Kasumi-1 (cell line): Measurements from ENCODE around the gene TRAPPC5.
A peak's percentile ranks its signal among the peaks of the same experiment; 100 is the strongest.

Experiments used
- DNase-seq, 2 experiments: peaks; one replicate each; lab custom pipeline; 2025; lab: John Stamatoyannopoulos, UW

TRAPPC5 gene

DNA sequence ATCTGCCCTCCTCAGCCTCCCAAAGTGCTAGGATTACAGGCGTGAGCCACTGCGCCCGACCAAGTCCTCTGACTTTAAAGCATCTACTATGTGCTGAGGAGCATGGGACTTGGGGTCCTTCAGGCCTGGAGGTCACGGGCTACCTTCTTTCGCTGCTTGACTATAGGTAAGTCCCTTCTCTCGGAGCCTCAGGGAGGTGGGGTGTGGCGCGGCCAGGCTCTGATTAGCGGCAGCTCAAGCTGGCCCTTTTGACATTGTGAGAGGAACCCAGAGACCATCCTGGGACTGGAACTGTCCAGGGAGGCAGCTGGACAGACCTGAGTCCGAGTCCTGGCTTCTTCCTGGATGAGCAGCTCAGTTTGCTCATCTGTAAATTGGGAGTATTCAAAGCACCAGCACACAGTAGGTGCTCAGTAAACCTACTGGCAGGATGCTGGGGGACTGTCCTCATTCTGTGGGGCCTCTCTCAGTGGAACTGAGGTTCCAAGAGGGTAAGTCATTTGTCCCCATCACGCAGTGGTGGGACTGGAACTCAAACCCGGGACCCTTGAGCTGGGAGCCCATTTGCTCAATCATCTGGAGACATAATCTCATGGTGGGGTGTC lies 20.5 kb downstream of the TRAPPC5 start:
- no peak for DNase-seq

DNA sequence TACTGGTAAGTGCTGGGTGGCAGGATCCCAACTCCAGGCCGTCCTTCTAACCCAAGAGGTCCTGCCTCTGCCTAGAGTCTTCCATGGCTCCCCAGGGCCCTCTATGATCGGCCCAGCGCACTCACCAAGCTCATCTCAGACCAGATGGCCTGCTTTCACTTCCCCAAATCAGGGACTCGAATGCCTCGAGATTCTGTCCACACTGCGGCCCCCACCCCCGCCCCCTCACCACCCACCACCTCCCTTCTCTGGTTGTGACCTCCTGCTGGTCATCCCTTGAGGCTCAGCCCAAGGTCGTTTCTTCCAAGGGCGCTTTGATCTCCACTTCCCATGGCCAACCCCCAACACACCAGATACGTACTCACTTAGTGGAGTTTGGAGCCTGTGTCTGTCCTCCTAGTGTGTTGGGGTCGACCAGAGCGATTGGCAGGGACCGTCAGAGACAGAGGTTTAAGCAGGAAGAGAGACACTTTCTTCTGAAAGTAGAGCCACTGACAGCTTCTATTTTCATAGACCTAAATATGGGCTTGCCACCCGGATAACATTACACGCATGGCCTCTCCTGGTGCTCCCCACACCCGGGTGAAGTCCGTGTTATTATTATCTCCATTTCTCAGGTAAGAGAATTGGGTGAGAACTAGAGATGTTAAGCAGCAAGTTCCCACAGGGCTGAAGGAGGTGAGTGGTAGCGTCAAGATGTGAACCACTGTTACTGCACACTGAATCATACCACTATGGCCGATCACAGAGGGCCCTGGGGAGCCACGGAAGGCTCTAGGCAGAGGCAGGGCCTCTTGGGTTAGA lies 21.2 kb downstream of the TRAPPC5 start, which contains the start of gene FCER2:
FCER2 (minus strand) TSS at position 478 of the 804 bp plus-strand sequence. CDS start 2,371 bp downstream, outside the sequence.
- no peak for DNase-seq

DNA sequence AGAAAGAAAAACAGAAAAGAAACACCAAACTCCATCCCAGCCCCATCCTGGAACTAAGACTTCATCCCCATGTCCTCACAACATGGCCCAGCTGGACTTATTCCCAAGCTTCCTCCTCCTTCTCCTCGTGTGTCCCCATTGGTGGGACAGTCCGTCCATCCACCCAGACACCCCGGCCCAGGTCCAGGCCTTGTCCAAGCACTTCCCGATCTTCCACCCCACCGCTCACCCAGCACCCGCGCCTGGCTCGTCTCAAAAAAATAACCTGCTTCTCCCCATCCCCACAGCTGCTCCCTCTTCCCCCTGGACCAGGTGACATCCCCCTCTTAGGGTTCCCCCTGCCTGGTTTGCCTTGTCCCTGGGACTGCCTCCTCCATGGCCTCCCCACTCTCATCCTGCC lies 22.7 kb downstream of the TRAPPC5 start:
- DNase-seq, result no peak

DNA sequence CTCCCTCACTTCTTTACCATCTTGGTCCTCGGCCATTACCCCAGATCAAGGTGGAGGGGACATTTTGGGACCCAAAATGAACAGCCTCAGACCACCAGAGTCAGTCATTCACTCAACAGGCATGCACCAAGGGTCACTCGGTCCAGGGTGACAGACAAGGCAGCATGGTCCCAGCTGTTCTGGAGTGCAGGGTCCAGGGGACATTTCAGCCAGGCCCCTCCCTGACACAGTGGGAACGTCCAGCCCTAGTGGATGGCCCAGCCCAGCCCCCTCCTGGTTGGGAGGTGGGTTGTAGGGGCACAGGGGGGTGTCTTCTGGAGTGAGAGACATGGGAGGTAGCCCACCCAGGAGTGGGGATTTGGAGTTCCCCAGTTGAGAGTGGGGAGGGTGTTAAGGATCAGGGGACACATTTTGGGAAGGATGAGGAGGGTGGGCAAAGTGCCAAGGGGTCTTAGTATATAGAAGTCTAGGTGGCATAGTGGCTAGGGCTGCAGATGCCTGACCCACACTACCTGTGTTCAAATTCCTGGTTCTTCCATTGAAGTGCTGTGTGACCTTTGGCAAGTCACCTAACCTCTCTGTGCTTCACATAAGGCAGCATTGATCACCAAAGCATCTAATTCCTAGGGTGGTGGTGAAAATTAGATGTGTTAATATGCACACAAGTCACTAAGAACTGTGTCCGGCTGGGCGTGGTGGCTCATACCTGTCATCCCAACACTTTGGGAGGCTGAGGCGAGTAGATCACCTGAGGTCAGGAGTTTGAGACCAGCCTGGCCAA lies 23.8 kb downstream of the TRAPPC5 start:
- no peak for DNase-seq

DNA sequence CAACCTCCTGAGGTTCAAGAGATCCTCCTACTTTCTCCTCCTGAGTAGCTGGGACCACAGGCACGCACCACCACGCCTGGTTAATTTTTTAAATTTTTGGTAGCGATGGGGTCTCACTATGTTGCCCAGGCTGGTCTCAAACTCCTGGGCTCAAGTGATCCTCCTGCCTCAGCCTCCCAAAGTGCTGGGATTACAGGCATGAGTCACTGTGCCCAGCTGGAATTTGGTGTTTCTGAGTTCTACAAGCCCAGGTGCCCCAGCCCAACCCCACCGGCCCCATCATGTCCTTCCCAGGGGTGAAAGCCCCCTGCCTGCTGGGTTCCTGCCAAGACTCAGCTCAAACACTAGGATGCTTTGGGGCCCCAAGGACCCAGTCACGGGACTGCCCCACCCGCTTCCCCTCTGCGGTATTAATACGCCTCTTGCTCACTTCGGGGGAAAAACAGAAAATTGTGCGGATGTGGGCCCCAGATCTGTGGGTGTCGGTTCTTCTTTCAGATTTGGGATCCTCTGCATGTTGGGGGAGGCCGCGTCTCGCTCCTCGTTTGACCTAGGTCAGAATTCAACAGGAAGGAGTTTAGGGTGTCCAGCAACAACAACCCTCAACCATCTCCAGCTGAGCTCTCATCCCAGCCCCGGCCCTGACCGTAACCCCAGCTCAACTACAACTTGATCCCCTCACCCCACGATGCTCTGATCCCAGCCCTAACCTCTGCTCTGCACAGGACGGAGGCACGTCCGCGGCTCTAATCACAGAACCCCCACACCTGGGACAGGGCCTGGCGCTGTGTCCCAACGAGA lies 25.0 kb downstream of the TRAPPC5 start:
- DNase-seq, result peak; percentile 76 to 78

DNA sequence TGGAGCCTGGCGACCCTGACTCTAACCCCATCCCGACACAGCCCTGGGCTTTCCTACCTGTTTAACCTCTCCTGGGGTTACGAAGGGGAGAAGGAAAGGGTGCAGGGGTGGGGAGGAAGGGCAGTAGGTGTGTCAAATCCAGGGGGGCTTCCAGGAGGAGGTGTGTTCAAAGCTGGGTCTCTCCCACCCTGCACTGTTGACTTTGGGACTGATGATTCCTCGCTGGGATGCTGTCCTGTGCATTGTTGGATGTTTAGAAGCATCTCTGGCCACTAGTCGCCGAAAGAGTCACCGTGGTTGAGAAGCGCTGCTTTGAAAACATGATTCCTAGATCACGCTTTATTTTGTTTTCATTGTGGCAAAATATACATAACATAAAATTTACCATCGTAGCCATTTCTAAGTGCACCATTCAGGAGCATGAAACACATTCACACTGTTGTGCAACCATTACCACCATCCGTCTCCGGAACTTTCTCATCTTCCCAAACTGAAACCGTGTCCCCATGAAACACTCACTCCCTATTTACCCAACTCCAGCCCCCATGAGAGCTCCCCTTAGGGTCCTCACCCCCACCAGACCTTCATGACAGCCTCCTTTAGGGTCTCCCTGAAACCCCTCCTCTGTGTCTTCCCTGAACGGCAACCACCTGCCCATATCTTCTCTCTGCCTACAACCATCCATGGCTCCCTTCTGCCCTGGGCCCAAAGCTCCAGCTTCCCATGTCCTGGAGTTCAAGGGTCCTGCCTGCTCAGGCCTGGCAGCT lies 25.7 kb downstream of the TRAPPC5 start:
- no peak for DNase-seq

DNA sequence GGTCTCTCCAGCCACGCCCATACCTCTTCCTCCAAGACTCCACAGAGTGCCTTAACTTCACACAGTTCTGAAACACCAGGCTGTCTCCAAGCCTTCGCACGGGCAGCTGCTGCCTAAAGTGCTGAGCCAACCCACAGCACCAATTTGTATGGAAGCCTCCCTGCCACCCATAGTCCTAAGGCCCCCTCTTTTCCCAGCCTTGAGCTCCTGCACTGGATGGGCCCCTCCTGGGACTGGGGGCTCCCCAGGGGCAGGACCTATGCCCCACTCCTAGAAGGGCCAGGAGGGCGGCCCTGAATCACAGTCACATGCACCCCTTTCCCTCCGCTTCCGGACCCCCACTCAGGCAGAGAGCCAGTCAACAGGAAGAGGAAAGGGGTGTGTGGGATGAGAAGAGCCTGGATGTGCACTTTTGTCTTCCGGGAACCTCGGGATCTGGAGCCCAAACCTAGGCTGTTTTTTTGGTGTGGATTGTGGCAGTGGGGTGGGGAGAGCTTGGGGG lies 26.4 kb downstream of the TRAPPC5 start:
- DNase-seq, result no peak

DNA sequence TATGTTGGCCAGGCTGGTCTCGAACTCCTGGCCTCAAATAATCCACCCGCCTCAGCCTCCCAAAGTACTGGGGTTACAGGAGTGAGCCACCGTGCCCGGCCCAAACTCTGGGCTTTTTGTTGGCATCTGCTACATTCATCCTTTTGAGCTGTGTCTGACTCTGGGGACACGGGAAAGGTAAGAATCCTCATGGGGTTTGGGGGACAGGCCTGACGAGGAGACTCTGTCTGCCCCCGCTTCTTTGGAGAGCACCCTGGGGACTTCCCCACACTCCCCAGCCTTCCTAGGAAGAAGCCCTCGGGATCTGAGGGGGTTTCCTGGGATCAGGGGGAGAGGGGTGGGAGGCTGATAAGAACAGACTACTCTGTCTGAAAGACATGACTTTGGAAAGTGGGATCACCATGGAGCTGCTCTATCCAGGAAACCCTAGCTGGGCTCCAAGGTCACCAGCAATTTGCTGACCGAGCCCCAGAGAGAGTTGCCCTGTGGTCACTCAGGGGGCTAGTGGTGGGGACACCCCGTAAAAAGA lies 29.4 kb downstream of the TRAPPC5 start:
- DNase-seq, result no peak

DNA sequence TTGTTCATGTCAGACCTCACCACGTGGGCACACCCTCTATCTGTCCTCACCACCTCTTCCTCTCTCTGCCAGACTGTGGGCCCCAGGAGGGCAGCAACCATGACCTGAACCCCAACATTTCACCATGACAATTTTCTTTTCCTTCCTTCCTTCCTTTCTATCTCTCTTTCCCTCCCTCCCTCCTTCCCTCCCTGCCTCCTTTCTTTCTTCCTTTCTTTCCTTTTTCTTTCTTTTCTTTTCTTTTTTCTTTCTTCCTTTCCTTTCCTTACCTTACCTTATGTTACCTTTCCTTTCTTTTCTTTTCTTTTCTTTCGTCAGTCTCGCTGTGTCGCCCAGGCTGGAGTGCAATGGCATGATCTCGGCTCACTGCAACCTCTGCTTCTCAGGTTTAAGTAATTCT lies 30.0 kb downstream of the TRAPPC5 start:
- DNase-seq, result no peak

DNA sequence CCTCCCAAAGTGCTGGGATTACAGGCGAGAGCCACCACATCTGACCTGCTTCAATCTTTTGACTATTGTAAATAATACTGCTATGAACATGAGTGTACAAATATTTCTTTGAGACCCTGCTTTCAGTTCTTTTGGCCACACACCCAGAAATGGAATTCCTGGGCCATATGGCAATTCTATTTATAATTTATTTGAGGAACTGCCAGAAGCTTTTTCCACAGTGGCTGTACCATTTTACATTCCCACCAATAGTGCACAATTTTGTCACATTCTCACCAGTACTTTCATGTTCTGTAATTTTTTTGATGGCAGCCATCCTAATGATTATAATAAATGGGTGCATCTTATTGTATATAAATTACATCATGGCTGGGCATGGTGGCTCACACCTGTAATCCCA lies 35.0 kb downstream of the TRAPPC5 start:
- no peak for DNase-seq

DNA sequence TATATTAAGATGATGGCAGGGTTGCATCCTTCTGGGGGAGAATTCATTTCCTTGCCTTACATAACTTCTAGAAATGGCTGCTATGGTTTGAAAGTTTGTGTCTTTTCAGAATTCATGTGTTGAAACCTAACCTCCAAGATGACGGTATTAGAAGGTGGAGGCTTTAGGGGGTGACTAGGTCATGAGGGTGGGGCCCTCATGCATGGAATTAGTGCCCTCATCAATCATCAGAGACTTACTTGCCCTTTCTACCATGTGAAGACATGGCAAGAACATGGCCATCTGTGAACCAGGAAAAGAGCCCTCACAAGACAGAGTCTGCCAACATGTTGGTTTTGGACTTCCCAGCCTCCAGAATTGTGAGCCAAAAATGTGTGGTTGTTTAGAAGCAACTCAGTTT lies 36.1 kb downstream of the TRAPPC5 start:
- DNase-seq, result no peak

DNA sequence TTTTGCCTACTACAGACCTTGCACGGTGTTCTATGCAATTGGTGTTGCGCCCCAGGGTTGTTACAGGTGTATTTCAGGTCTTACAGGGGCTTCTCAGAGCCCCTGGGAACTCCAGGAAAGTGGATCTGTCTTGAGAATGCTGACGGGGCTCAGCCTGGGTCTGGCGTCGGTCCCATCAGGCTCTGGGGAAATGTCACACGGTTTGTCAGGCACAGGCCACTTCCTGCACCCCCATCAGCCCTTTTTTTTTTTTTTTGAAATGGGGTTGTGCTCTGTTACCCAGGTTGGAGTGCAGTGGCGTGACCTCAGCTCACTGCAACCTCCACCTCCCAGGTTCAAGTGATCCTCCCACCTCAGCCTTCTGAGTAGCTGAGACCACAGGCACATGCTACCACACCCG lies 38.0 kb downstream of the TRAPPC5 start:
- no peak for DNase-seq

DNA sequence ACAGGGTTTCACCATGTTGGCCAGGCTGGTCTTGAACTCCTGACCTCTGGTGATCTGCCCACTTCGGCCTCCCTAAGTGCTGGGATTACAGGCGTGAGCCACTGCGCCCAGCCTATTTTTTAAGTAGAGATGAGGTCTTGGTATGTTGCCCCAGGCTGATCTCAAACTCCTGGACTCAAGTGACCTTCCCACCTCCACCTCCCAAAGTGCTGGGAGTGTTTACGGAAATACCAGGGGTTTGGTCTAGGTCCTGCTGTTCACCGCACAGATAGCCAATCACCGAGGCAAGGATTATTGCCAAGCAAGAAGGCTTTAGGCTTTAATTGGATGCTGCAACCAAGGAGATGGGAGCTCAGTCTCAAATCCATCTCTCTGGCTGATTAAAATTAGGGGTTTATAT lies 39.7 kb downstream of the TRAPPC5 start:
- DNase-seq, result no peak

DNA sequence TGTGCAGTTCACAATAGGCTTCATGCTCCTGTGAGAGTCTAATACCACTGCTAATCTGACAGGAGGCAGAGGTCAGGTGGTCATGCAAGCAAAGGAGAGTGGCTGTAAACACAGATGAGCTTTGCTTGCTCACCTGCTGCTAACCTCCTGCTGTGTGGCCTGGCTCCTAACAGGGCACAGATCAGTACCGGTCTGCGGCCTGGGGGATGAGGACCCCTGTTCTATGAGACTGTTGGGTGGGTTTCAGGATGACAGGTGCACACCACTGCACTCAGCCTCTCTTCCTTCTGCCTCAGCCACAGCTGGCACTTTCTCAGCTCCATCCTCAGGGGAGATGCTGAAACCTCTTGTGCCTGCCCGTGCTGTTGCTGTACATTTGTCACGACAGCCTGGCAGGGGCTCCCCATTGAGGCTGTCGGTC lies 41.6 kb downstream of the TRAPPC5 start:
- DNase-seq, result no peak

DNA sequence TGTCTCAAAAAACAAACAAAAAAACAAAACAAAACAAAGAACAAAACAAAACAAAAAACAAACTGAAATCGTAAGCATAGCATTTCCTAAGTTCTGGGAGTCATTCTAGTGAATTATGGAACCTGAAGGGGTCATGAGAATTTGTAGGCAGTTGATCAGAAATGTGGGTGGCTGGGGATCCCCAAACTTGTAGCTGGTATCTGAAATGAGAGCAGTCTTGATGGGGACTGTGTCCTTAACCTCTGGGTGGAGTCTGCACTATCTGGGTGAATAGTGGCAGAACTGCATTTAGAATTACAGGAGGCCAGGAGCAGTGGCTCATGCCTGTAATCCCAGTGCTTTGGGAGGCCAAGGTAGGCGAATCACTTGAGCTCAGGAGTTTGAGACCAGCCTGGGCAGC lies 45.2 kb downstream of the TRAPPC5 start:
- no peak for DNase-seq

DNA sequence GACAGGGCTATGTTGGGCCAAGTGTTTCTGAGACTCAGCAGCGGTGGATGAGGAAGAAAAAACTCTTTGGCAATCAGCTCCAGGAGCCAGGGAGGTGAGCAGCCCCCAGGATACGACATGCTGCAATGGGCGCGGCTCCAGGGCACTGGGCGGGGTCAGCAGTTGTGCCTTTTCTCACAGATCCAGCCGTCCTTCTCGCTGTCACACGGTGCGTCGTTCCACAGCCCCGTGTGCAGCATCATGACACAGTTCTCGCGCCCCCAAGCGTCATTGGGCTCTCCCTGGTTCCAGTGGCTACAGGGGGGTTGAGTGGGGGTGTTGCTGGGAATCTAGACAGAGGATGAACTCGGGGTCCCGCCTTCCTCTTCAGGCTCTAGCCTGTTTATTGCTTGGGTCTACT lies 48.6 kb downstream of the TRAPPC5 start:
- DNase-seq, result no peak

DNA sequence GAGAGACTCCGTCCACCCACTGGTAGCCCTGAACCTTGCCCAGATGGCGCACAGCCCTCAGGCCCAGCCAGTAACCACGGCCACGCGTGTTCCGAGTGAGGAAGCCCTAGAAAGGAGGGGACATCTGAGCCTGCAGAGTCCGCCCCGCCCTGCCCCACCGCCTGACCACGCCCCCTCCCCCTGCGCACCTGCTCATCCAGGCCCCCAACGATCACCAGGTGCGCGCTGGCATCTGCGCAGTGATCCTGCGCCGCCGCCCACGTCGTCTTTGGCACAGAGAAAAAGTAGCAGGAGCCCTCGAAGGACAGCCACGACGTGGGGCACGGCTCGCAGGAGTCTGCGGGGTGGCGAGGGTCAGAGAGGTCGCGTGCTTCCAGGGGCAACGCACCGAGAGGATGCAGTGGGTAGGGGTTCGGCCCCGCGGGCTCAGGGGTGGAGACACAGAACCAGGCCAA lies 49.2 kb downstream of the TRAPPC5 start:
- no peak for DNase-seq

DNA sequence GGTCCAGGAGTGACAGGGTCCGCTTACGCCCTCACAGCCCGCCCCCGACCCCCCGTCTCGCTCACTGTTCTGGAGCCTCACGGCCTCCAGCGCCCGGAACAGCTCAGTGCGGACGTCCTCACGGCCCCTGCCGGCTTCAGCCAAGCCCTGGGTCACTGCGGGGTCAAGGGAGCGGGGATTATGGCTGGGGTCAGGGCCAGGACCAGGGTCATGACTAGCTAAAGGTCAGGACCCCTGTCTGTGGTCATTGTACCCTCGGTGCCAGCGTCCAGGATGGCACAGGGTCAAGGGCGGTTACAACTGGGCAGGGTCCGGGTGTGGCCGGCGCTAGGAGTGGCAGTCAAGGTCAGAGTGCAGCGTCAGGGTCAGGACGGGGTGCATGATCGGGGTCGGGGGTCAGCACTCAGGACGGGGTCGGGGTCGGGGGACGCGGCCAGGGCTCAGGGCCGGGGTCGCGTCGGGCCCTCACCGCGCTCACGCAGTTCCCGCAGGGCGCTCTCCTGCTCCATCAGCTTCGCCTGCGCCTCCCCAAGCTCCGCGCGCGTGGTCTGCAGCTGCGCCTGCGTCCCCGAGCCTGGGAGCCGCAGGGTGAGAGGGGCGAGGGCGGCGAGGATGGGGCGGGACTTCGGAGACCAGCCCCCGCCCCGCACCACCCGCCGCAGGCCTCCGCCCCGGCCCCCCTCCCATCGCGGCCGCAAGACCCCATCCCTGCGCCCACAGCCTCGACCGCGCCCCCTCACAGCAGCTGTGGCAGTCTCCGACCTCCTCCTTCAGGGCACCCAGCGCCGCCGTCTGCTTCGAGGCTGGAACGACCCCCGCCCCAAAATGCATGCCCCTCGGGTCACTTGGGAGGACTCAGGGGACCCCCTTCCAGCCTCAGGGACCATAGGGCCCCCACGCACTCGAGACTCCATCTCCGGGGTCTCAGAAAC lies 49.9 kb downstream of the TRAPPC5 start:
- DNase-seq, result no peak

DNA sequence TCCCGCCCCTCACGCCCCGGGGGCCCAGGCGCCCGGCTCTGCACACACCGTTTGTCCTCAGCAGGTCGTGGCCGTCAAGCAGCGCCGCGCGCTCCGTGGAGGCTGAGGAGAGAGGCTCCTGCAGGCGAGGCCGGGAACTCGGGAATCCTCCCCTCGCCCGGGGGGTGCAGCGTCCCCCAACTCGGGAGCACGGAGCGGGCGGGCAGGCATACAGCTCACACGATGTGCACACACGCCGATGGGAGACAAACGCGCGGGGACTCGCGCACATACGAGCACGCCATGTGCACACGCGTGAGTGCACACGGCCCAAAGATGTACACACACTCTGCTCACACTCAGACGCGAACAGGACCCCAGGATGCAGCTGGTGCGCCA lies 50.6 kb downstream of the TRAPPC5 start:
- DNase-seq, result no peak

DNA sequence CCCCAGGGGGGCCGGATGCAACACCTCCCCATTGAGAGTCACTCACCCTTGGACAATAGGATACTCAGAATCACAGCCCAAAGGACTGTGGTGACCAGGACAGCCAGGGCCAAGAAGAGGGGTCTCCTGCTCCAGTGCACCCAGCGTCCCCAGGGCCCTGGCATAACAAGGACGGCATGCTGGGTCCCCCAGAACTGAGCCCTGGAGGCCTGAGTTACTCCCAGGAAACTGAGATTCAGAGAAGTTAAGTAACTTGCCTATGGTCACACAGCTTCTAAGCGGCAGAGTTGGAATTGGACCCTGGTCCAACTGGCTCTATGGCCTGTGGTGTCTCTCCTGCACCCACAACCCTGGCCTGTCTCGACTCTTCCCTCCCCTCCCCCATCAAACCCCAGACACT lies 51.0 kb downstream of the TRAPPC5 start:
- no peak for DNase-seq
